Measurements from ENCODE around the gene GNL3L. TPM values are rescaled to one million over a fixed set of nuclear protein-coding genes. Genes with fewer than 3 reads are reported as not detected.

GNL3L gene
- total and polyA plus RNA-seq, 2 experiments from 2014 or later: 16.9 to 79.9 TPM

GRCh38 chrX:54496517-54496852 is 33.5 kb upstream of the GNL3L start (continued):
- TF ChIP-seq NANOG (IDR thresholded peaks at IDR 0.05; ENCODE audit: borderline replicate concordance): no peak
- TF ChIP-seq, protein P1, sequence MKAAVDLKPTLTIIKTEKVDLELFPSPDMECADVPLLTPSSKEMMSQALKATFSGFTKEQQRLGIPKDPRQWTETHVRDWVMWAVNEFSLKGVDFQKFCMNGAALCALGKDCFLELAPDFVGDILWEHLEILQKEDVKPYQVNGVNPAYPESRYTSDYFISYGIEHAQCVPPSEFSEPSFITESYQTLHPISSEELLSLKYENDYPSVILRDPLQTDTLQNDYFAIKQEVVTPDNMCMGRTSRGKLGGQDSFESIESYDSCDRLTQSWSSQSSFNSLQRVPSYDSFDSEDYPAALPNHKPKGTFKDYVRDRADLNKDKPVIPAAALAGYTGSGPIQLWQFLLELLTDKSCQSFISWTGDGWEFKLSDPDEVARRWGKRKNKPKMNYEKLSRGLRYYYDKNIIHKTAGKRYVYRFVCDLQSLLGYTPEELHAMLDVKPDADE (IDR thresholded peaks at IDR 0.05): no peak
- no peak for TF ChIP-seq STAT1 (IDR thresholded peaks at IDR 0.05; ENCODE audit: unreplicated experiment)
- TF ChIP-seq ZNF114 (CRISPR knock-in tag; IDR thresholded peaks at IDR 0.05): no peak
- TF ChIP-seq EZH2phosphoT487 (IDR thresholded peaks at IDR 0.05; ENCODE audit: unreplicated experiment): no peak
- TF ChIP-seq POLR2AphosphoS5 (IDR thresholded peaks at IDR 0.05; ENCODE audit: low read depth): no peak

- Histone ChIP-seq H3K4me3 (peak overlapping the region; percentile 68; the same call in 1 of the 2 replicates), H3K4me2 (peak overlapping the region; percentile 75; the same call in 1 of the 2 replicates), H3F3A (replicated peaks; ENCODE audit: low read depth) (no peaks in the 10 kb centered on the region), H3K27me3 (ENCODE audit: insufficient read depth) (no peaks in the 10 kb centered on the region), H3K36me3 (ENCODE audit: insufficient read depth) (no peaks in the 10 kb centered on the region), H4K20me1 (replicated peaks; ENCODE audit: insufficient read depth) (no peaks in the 10 kb centered on the region), H3K4me1 (ENCODE audit: insufficient read depth) (peaks cover 11% of the 10 kb centered on the region; the same call in 1 of the 2 replicates), H2AFZ (no peak overlapping the region), H3K27ac (ENCODE audit: low read depth) (peak overlapping the region; percentile 84), H3K9me2 (ENCODE audit: insufficient read depth) (no peaks in the 10 kb centered on the region), H3K79me2 (replicated peaks; ENCODE audit: insufficient read depth) (peaks cover 22% of the 10 kb centered on the region)
- Mint-ChIP-seq H3K36me3 (ENCODE audit: low read depth) (peaks cover 3% of the 10 kb centered on the region; the same call in 1 of the 3 replicates), H3K4me1 (peaks cover 45% of the 10 kb centered on the region), H3K27me3 (ENCODE audit: insufficient read depth, low read depth, poor library complexity) (no peaks in the 10 kb centered on the region), H3K9me3 (no peaks in the 10 kb centered on the region; the same call in 2 of the 3 replicates), H3K27ac (peak overlapping the region; percentile 32), H3K4me3 (peak overlapping the region; percentile 82)
- DNase-seq (ENCODE audit: low spot score): no peak
- ATAC-seq: no peak
- TF ChIP-seq EZH2phosphoT487 (IDR thresholded peaks at IDR 0.05; ENCODE audit: unreplicated experiment) (no peak), NANOG (IDR thresholded peaks at IDR 0.05; ENCODE audit: borderline replicate concordance) (no peak), ZNF114 (CRISPR knock-in tag; IDR thresholded peaks at IDR 0.05) (no peak), STAT1 (IDR thresholded peaks at IDR 0.05; ENCODE audit: unreplicated experiment) (no peak), CREB1 (CRISPR knock-in tag; IDR thresholded peaks at IDR 0.05; ENCODE audit: low read depth) (no peak), REST (IDR thresholded peaks at IDR 0.05; ENCODE audit: unreplicated experiment) (no peak), EZH2 (IDR thresholded peaks at IDR 0.05; ENCODE audit: low read depth, unreplicated experiment) (no peak), JUNB (IDR thresholded peaks at IDR 0.05; ENCODE audit: unreplicated experiment) (no peak), ZNF331 (CRISPR knock-in tag; IDR thresholded peaks at IDR 0.05; ENCODE audit: low read depth) (no peak), POLR2AphosphoS5 (IDR thresholded peaks at IDR 0.05; ENCODE audit: low read depth) (no peak)
- TF ChIP-seq, protein P2, sequence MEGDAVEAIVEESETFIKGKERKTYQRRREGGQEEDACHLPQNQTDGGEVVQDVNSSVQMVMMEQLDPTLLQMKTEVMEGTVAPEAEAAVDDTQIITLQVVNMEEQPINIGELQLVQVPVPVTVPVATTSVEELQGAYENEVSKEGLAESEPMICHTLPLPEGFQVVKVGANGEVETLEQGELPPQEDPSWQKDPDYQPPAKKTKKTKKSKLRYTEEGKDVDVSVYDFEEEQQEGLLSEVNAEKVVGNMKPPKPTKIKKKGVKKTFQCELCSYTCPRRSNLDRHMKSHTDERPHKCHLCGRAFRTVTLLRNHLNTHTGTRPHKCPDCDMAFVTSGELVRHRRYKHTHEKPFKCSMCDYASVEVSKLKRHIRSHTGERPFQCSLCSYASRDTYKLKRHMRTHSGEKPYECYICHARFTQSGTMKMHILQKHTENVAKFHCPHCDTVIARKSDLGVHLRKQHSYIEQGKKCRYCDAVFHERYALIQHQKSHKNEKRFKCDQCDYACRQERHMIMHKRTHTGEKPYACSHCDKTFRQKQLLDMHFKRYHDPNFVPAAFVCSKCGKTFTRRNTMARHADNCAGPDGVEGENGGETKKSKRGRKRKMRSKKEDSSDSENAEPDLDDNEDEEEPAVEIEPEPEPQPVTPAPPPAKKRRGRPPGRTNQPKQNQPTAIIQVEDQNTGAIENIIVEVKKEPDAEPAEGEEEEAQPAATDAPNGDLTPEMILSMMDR (conservative IDR thresholded peaks at IDR 0.05; ENCODE audit: low read depth in 2 of 2): no peak
- TF ChIP-seq, protein P3, sequence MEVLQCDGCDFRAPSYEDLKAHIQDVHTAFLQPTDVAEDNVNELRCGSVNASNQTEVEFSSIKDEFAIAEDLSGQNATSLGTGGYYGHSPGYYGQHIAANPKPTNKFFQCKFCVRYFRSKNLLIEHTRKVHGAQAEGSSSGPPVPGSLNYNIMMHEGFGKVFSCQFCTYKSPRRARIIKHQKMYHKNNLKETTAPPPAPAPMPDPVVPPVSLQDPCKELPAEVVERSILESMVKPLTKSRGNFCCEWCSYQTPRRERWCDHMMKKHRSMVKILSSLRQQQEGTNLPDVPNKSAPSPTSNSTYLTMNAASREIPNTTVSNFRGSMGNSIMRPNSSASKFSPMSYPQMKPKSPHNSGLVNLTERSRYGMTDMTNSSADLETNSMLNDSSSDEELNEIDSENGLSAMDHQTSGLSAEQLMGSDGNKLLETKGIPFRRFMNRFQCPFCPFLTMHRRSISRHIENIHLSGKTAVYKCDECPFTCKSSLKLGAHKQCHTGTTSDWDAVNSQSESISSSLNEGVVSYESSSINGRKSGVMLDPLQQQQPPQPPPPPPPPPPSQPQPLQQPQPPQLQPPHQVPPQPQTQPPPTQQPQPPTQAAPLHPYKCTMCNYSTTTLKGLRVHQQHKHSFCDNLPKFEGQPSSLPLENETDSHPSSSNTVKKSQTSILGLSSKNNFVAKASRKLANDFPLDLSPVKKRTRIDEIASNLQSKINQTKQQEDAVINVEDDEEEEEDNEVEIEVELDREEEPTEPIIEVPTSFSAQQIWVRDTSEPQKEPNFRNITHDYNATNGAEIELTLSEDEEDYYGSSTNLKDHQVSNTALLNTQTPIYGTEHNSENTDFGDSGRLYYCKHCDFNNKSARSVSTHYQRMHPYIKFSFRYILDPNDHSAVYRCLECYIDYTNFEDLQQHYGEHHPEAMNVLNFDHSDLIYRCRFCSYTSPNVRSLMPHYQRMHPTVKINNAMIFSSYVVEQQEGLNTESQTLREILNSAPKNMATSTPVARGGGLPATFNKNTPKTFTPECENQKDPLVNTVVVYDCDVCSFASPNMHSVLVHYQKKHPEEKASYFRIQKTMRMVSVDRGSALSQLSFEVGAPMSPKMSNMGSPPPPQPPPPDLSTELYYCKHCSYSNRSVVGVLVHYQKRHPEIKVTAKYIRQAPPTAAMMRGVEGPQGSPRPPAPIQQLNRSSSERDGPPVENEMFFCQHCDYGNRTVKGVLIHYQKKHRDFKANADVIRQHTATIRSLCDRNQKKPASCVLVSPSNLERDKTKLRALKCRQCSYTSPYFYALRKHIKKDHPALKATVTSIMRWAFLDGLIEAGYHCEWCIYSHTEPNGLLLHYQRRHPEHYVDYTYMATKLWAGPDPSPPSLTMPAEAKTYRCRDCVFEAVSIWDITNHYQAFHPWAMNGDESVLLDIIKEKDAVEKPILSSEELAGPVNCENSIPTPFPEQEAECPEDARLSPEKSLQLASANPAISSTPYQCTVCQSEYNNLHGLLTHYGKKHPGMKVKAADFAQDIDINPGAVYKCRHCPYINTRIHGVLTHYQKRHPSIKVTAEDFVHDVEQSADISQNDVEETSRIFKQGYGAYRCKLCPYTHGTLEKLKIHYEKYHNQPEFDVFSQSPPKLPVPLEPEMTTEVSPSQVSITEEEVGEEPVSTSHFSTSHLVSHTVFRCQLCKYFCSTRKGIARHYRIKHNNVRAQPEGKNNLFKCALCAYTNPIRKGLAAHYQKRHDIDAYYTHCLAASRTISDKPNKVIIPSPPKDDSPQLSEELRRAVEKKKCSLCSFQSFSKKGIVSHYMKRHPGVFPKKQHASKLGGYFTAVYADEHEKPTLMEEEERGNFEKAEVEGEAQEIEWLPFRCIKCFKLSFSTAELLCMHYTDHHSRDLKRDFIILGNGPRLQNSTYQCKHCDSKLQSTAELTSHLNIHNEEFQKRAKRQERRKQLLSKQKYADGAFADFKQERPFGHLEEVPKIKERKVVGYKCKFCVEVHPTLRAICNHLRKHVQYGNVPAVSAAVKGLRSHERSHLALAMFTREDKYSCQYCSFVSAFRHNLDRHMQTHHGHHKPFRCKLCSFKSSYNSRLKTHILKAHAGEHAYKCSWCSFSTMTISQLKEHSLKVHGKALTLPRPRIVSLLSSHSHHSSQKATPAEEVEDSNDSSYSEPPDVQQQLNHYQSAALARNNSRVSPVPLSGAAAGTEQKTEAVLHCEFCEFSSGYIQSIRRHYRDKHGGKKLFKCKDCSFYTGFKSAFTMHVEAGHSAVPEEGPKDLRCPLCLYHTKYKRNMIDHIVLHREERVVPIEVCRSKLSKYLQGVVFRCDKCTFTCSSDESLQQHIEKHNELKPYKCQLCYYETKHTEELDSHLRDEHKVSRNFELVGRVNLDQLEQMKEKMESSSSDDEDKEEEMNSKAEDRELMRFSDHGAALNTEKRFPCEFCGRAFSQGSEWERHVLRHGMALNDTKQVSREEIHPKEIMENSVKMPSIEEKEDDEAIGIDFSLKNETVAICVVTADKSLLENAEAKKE (CRISPR knock-in tag; IDR thresholded peaks at IDR 0.05): no peak
Observed at GRCh38 chrX:54496936-54497335, 33.1 kb upstream of the GNL3L start.
